GM06990 (cell line): ENCODE data around the gene SLC22A3.
"Not testable (repeated sequence)": the region's sequence is repeated elsewhere in the genome, so short reads cannot be mapped to it uniquely, and the experiment has no call there.

Experiments
- DNase-seq: peaks from one replicate; pipeline ENCODE4 v3.0.0-alpha.2; 2011; ENCODE audit not compliant: insufficient read length; ENCODE audit errors: extremely low read depth
- H3K27me3 ChIP-seq: replicated peaks from 2 replicates; pipeline ENCODE4 v1.6.0; 2011; ENCODE audit warnings: low read length; ENCODE audit not compliant: control insufficient read depth, insufficient read depth
- H3K36me3 ChIP-seq: 2 replicates; pipeline ENCODE4 v1.5.1; 2011; ENCODE audit warnings: low read length; ENCODE audit not compliant: control insufficient read depth, insufficient read depth
- H3K4me3 ChIP-seq: replicated peaks from 2 replicates; pipeline ENCODE4 v1.5.1; 2011; ENCODE audit warnings: low read depth, mild to moderate bottlenecking, control low read depth, low read length
- TF ChIP-seq, protein P1 (sequence below): IDR thresholded peaks from 2 replicates; pipeline ENCODE4 v1.5.1; 2011; ENCODE audit warnings: low read length, control low read depth, mild to moderate bottlenecking, inconsistent platforms; ENCODE audit not compliant: insufficient read depth, poor library complexity, severe bottlenecking

The SLC22A3 gene

DNA sequence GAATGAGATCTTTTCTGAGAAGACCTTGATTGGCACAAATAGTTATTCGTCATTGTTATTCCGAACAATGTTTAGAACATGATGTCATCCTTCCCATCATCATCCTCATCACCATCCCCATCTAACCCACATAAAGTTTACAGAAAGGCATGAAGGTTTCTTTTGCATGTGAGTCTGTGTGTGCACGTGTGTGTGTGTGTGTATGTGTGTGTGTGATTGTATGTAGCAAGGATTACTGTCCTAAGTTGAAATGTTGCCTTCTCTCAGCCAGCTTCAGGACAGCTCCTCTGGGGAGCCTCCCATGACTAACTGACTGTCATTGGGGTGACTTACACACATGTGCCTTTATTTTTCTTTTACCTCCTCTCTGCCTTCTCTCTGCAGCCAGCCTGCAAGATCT is 113.5 kb downstream of the SLC22A3 start:
- no peaks in the 10 kb centered on the region for H3K27me3 ChIP-seq
- no peak overlapping the region for H3K4me3 ChIP-seq
- DNase-seq = no peak
- H3K36me3 ChIP-seq = no peaks in the 10 kb centered on the region
- TF ChIP-seq, protein P1, sequence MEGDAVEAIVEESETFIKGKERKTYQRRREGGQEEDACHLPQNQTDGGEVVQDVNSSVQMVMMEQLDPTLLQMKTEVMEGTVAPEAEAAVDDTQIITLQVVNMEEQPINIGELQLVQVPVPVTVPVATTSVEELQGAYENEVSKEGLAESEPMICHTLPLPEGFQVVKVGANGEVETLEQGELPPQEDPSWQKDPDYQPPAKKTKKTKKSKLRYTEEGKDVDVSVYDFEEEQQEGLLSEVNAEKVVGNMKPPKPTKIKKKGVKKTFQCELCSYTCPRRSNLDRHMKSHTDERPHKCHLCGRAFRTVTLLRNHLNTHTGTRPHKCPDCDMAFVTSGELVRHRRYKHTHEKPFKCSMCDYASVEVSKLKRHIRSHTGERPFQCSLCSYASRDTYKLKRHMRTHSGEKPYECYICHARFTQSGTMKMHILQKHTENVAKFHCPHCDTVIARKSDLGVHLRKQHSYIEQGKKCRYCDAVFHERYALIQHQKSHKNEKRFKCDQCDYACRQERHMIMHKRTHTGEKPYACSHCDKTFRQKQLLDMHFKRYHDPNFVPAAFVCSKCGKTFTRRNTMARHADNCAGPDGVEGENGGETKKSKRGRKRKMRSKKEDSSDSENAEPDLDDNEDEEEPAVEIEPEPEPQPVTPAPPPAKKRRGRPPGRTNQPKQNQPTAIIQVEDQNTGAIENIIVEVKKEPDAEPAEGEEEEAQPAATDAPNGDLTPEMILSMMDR = no peak

DNA sequence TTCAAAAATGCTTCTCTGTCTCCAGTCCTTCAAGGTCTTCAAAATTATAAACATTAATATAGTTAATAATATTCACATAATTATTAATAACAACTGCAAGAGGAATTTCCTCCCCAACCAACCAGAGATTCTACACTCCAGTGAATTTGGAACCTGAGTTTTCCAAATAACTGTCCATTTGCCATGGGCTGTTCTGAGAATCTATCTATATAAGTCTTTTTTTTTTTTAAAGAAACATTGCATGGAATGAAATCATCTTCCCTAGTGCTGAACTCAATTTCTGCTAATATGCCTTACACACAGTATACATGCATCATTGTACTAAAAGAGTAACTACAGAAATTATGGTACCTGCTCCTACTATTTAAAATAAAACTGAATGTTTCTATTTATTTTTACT is 113.9 kb downstream of the SLC22A3 start:
- H3K4me3 ChIP-seq = no peak overlapping the region
- no peak for DNase-seq
- H3K27me3 ChIP-seq = no peaks in the 10 kb centered on the region
- no peaks in the 10 kb centered on the region for H3K36me3 ChIP-seq
- TF ChIP-seq, protein P1 = no peak

DNA sequence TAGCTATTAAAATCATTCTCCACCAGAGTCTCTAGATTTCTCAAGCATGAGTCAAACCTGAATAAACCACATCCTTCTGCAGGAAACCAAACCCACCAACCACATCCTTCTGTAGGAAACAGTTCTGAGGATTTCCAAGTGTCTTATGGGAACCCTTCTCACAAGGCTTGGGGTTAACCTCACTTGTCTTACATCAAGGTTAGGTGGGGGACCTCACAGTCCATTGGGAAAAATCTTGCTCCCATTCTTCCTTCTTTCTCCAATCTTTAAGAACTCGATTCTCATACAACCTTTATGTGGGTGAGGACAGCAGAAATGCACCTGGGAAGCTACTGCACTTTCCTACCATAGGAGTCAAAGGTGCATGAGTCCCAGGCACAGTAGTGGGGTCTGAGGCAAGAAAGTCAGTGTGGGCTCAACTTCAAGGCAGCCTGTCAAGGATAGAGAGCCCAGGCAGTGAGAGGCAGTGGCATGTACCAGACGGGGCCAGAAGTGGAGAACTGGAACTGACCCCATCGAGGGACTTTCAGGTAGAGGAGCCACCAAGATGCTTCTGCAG is 114.5 kb downstream of the SLC22A3 start:
- no peaks in the 10 kb centered on the region for H3K27me3 ChIP-seq
- no peak overlapping the region for H3K4me3 ChIP-seq
- DNase-seq = peak; percentile 33
- H3K36me3 ChIP-seq = no peaks in the 10 kb centered on the region
- TF ChIP-seq, protein P1 = no peak

DNA sequence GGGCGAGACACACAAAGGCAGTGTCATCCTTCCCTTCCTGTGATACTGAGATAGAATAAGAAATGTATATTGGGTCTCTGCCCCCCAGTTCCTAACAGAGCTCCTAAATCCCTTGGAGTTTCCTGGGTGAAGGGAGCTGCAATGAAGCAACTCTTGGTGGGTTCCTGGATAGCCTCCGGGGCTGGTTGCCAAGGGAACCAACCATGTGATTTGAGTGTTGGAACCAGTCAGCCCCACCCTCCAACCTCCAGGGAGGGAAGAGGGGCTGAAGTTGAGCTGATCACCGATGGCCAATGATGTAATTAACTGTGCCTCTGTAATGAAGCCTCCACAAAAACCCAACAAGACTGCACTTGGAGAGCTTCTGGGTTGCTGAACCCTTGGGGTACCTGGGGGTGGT is 116.6 kb downstream of the SLC22A3 start:
- no peak for DNase-seq

DNA sequence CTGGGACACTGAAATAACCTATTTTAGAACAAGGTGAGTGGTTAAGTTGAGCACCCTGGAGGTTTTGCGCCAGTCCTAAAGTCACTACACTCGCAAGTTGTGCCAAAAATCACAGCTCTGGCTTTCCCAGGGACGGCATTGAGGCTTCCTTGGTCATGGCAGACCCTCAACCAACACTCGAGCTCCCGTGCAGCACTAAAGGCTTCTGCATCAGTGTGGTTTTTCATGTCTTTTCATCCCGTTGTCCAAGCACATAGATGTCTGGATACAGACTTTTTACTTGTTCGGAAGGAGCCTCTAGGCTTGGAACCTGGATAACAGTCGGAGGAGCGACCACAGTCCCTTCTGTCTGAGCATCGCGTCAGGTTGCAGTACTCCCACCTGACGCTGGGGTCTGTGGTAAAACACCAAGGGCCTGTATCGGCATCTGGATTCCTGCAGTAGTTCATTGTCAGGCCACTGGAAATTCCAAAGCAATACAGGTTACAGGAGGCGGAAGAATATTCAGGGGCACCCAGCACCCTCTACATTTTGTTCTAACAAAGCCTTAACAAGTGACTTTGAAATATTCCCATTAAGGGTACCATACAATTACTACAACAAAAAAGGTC is 119.2 kb downstream of the SLC22A3 start:
- H3K4me3 ChIP-seq, DNase-seq, H3K27me3 ChIP-seq, H3K36me3 ChIP-seq: not testable (repeated sequence)

More for the DNA sequence above, 116.6 kb downstream of the SLC22A3 start:
- H3K4me3 ChIP-seq = no peak overlapping the region
- H3K36me3 ChIP-seq = no peaks in the 10 kb centered on the region
- H3K27me3 ChIP-seq = no peaks in the 10 kb centered on the region
- TF ChIP-seq, protein P1 = no peak

DNA sequence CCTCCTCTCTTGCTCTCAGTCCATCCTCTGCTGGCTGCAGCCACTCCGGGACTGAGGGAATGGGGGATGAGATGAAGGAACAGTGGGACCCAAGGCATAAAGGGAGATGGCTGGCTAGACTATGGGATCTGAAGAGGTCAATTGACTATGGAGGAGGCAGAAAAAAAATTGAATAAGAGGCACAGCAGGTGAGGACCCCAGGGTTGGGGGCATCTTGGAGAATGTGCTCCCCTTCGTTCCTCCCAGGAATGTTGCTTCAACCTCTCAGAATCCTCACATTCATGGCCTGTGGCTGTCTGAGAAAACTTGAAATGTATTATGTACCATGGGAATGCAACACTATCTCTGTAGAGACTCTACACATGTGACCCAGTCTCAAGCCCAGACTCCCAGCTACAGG is 121.0 kb downstream of the SLC22A3 start:
- Histone ChIP-seq H3K27me3 (no peaks in the 10 kb centered on the region), H3K4me3 (no peak overlapping the region), H3K36me3 (no peaks in the 10 kb centered on the region)
- TF ChIP-seq, protein P1 = no peak
- no peak for DNase-seq

DNA sequence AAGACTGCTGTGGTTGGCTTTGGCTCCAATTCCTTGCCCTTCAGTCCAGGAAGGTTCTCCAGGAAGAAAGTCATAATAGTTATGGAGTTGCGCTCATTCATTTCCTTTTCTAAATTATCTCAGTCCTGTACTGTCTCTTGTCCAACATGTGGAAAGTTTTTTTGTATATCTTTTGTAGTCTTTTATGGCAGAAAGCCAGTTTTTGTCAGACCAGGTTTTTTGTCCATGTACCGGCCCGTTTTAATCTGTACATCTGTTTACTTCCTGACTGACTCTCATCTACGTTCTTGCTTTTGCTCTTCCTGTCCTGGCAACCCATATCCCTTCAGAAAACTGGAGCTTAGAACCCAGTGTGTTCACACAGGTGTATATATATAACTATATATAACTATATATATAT is 127.9 kb downstream of the SLC22A3 start:
- not testable (repeated sequence) for DNase-seq, H3K4me3 ChIP-seq, H3K36me3 ChIP-seq, H3K27me3 ChIP-seq

DNA sequence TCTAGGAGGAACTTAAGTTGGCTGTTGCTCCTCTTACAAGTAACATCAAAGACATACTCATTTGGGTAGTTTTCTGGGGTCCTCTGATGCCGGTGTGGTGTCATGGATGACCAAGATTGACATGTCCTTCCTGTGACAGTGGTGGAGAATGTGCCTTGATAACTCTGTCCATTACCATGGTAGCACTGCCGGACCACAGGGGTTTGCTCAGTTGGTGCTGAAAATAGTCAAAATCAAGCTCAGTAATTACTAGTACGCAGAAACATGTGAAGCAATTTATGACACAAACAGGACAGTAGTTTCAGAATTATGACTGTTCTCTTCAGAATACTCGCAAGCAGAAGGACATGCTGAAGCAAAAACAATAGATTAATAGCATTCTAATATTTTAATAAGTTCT is 128.9 kb downstream of the SLC22A3 start:
- not testable (repeated sequence) for DNase-seq, H3K36me3 ChIP-seq, H3K27me3 ChIP-seq, H3K4me3 ChIP-seq
